ENCODE results near the gene YPEL2. TPM values are rescaled to one million over a fixed set of nuclear protein-coding genes. Genes with fewer than 3 reads are reported as not detected.
"Not testable (repeated sequence)": the region's sequence is repeated elsewhere in the genome, so short reads cannot be mapped to it uniquely, and the experiment has no call there.

YPEL2 gene, protein sequence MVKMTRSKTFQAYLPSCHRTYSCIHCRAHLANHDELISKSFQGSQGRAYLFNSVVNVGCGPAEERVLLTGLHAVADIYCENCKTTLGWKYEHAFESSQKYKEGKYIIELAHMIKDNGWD
- total RNA-seq (10 to 100 TPM; 29.7 to 58.5 (median 52.0) TPM), total RNA-seq (6.9 to 195 (median 56.2) reads per million in 29 experiments)
- total RNA-seq (2013): 26.7 TPM

DNA sequence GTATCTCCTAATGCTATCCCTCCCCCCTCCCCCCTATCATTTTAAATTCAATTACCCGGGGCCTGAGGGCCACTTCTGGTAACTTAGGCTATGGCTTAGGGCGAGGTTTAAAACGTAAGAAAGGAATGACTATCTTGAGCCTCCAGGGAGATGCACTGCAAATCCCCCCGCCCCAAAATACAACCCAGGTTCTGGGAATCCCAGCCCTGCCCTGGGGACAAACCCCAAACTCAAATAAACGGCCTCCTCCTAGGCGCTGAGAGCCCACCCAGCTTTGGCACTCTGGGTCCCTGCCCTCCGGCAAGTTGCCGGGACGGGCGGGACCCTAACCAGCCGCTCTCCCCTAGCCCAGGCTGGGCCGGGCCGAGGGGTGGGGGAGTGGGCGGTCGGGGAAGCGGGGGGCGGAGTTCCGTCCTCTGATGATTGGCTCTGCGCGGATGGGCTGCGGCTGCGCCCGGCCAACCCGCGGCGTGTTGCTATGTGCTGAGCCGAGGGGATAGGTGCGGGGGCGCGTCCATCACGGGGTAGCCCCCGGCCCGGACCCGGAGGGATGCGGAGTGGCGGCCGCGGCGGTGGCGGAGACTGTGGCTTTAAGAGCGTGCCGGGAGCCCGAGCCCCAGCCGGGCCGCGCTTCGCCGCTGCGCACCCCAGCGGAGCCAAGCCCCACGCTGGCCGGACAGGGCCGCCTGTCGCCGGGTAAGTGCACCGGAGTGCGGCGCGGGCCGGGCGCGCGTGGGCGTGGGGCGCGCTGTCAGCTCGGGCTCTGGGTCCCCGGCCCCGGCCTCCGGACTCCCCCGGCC lies at the start of gene YPEL2:
Gene YPEL2, plus strand, starts transcription at position 527 of the 800 bp plus-strand sequence. CDS start 21,755 bp downstream, outside the sequence.
- H3K9me3 ChIP-seq: no peaks in the 10 kb centered on the region
- peak within 1 kb of the TSS; percentile 88 to 98 for H3K4me3 ChIP-seq (ENCODE audit: control insufficient read depth in 1 of 2, extremely low read depth in 1 of 2, low read length in 1 of 2)
- DNase-seq (peak; percentile 73 to 96 (median 89)), ATAC-seq (replicated peaks in 1 of 4) (peak; percentile 87 to 94 (median 90))
- Mint-ChIP-seq H3K4me3 (peak within 1 kb of the TSS; percentile 91 to 93 (median 91)), H3K9me3 (no peaks in the 10 kb centered on the region), H3K36me3 (no peaks in the 10 kb centered on the region), H3K27ac (peak within 1 kb of the TSS; percentile 93 to 94), H3K27me3 (no peaks in the 10 kb centered on the region), H3K4me1 (peaks cover 80 to 83% (median 81%) of the 10 kb centered on the region in 3 donors)
- peaks cover 47 to 66% of the 10 kb centered on the region in 2 experiments for H3K4me1 ChIP-seq (ENCODE audit: control insufficient read depth in 1 of 2, extremely low read depth in 1 of 2, insufficient read depth in 2 of 2, low read length in 2 of 2)
- 1% methylated on average over 60 of the region's 71 CpGs for WGBS (ENCODE audit: insufficient coverage)
- H3K27ac ChIP-seq (ENCODE audit: low read length): peak within 1 kb of the TSS; percentile 77
- CTCF ChIA-PET: no interaction called here
- no peaks in the 10 kb centered on the region for H3K36me3 ChIP-seq (ENCODE audit: control insufficient read depth in 2 of 2, extremely low read depth in 1 of 2, insufficient read depth in 1 of 2, low read length in 1 of 2)
- POLR2A ChIA-PET: no interaction called here
- H3K27me3 ChIP-seq (replicated peaks in 1 of 2; ENCODE audit: control insufficient read depth in 2 of 2, extremely low read depth in 1 of 2, insufficient read depth in 2 of 2, low read length in 1 of 2): no peaks in the 10 kb centered on the region

DNA sequence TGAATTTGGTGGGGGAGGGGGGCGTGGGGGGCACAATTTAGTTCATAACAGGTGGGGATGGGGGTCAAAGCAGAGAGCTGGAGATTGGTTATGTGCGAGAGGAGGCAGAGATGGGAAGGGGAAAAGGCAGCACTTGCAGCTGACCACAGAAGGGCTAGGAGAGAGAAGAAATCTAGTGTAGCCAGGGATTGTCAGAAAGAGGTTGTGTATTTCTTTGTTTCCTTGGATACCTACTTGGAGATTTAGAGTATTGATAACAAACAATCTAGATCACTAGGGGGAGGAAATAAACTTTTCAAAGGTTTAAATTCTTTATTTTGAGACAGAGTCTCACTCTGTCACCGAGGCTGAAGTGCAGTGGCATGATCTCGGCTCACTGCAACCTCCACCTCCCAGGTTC lies 47.1 kb upstream of the YPEL2 start:
- ChIA-PET CTCF (no interaction called here), POLR2A (no interaction called here)
- Histone ChIP-seq H3K9me3 (no peaks in the 10 kb centered on the region), H3K27ac (ENCODE audit: low read length) (no peak overlapping the region), H3K36me3 (ENCODE audit: control insufficient read depth in 2 of 2, extremely low read depth in 1 of 2, insufficient read depth in 1 of 2, low read length in 1 of 2) (no peaks in the 10 kb centered on the region), H3K4me3 (ENCODE audit: control insufficient read depth in 1 of 2, extremely low read depth in 1 of 2, low read length in 1 of 2) (no peak overlapping the region), H3K27me3 (replicated peaks in 1 of 2; ENCODE audit: control insufficient read depth in 2 of 2, extremely low read depth in 1 of 2, insufficient read depth in 2 of 2, low read length in 1 of 2) (no peaks in the 10 kb centered on the region), H3K4me1 (ENCODE audit: control insufficient read depth in 1 of 2, extremely low read depth in 1 of 2, insufficient read depth in 2 of 2, low read length in 2 of 2) (no peaks in the 10 kb centered on the region)
- WGBS (ENCODE audit: insufficient coverage): 100% methylated on average over 2 of the region's 4 CpGs
- Mint-ChIP-seq H3K27ac (no peak overlapping the region), H3K4me3 (no peak overlapping the region), H3K9me3 (no peaks in the 10 kb centered on the region), H3K27me3 (no peaks in the 10 kb centered on the region), H3K4me1 (peaks cover 0 to 2% (median 2%) of the 10 kb centered on the region in 3 donors), H3K36me3 (no peaks in the 10 kb centered on the region)
- DNase-seq (no peak), ATAC-seq (replicated peaks in 1 of 4) (no peak)

DNA sequence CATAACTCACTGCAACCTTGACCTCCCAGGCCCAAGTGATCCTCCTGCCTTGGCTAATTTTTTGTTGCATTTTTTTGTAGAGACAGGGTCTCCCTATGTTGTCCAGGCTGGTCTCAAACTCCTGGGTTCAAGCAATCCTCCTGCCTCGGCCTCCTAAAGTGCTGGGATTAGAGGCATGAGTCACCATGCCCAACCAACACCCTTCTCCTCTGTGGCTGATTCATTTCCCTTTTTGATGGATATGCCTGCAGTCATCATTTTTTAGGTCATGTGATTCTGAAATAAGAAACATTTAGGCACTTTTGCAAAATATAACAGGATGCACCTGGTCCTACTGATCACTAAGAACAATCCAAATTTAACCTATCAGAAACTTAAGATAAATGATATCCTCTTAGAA lies 44.0 kb upstream of the YPEL2 start:
- H3K27me3 Mint-ChIP-seq: peaks cover 0 to 2% of the 10 kb centered on the region in 2 donors
- no peak overlapping the region for H3K27ac Mint-ChIP-seq
- H3K4me3 Mint-ChIP-seq: no peak overlapping the region
- H3K4me1 Mint-ChIP-seq: peaks cover 0 to 2% (median 2%) of the 10 kb centered on the region in 3 donors
- Histone ChIP-seq H3K27ac (ENCODE audit: low read length) (no peak overlapping the region), H3K4me3 (ENCODE audit: control insufficient read depth in 1 of 2, extremely low read depth in 1 of 2, low read length in 1 of 2) (no peak overlapping the region), H3K27me3 (replicated peaks in 1 of 2; ENCODE audit: control insufficient read depth in 2 of 2, extremely low read depth in 1 of 2, insufficient read depth in 2 of 2, low read length in 1 of 2) (no peaks in the 10 kb centered on the region), H3K36me3 (ENCODE audit: control insufficient read depth in 2 of 2, extremely low read depth in 1 of 2, insufficient read depth in 1 of 2, low read length in 1 of 2) (no peaks in the 10 kb centered on the region), H3K4me1 (ENCODE audit: control insufficient read depth in 1 of 2, extremely low read depth in 1 of 2, insufficient read depth in 2 of 2, low read length in 2 of 2) (no peaks in the 10 kb centered on the region), H3K9me3 (no peaks in the 10 kb centered on the region)
- DNase-seq (no peak), ATAC-seq (replicated peaks in 1 of 4) (no peak)
- CTCF ChIA-PET: no interaction called here
- no peaks in the 10 kb centered on the region for H3K36me3 Mint-ChIP-seq
- H3K9me3 Mint-ChIP-seq: no peaks in the 10 kb centered on the region
- no CpG with 5 or more reads among the region's 1 CpG for WGBS (ENCODE audit: insufficient coverage)
- POLR2A ChIA-PET: no interaction called here

DNA sequence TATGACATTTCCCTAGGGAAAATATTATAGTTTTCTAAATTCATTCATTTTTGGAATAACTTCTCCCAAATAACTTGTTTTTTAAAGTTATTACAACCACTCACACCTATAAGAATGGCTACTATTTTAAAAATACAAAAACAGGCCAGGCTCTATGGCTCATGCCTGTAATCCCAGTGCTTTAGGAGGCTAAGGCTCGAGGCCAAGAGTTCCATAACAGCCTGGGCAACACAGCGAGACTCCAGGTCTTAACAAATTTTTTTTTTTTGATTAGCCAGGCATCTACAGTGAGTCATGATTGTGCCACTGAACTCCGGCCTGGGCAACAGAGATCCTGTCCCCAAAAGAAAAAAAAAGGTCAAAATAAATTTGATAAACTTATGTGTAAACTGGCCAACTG lies 43.6 kb upstream of the YPEL2 start:
- Mint-ChIP-seq H3K4me3 (no peak overlapping the region), H3K27ac (no peak overlapping the region), H3K9me3 (no peaks in the 10 kb centered on the region), H3K4me1 (peaks cover 0 to 2% (median 2%) of the 10 kb centered on the region in 3 donors), H3K36me3 (no peaks in the 10 kb centered on the region), H3K27me3 (peaks cover 0 to 2% of the 10 kb centered on the region in 2 donors)
- ChIA-PET POLR2A (no interaction called here), CTCF (no interaction called here)
- H3K4me3 ChIP-seq (ENCODE audit: control insufficient read depth in 1 of 2, extremely low read depth in 1 of 2, low read length in 1 of 2): no peak overlapping the region
- WGBS (ENCODE audit: insufficient coverage): 60% methylated on average over 1 of the region's 3 CpGs
- H3K27ac ChIP-seq (ENCODE audit: low read length): no peak overlapping the region
- no peaks in the 10 kb centered on the region for H3K27me3 ChIP-seq (replicated peaks in 1 of 2; ENCODE audit: control insufficient read depth in 2 of 2, extremely low read depth in 1 of 2, insufficient read depth in 2 of 2, low read length in 1 of 2)
- H3K36me3 ChIP-seq (ENCODE audit: control insufficient read depth in 2 of 2, extremely low read depth in 1 of 2, insufficient read depth in 1 of 2, low read length in 1 of 2): no peaks in the 10 kb centered on the region
- no peak for DNase-seq
- no peaks in the 10 kb centered on the region for H3K4me1 ChIP-seq (ENCODE audit: control insufficient read depth in 1 of 2, extremely low read depth in 1 of 2, insufficient read depth in 2 of 2, low read length in 2 of 2)
- no peak for ATAC-seq (replicated peaks in 1 of 4)
- no peaks in the 10 kb centered on the region for H3K9me3 ChIP-seq

DNA sequence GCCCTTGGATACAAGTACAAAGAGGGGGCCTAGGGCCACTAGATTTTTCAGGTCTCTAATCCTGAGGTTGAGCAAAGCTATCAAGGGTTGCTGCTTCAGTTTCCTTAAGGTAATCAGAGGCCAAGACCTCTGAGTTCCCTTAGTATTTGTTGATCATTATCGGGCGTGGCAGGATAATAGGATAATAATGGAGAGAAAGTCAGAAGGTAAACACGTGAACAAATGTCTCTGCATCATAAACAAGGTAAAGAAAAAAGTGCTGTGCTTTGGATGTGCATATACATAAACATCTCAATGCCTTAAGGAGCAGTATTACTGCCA lies 41.5 kb upstream of the YPEL2 start:
- Histone ChIP-seq H3K27ac (ENCODE audit: low read length) (no peak overlapping the region), H3K4me1 (ENCODE audit: control insufficient read depth in 1 of 2, extremely low read depth in 1 of 2, insufficient read depth in 2 of 2, low read length in 2 of 2) (no peaks in the 10 kb centered on the region), H3K4me3 (ENCODE audit: control insufficient read depth in 1 of 2, extremely low read depth in 1 of 2, low read length in 1 of 2) (no peak overlapping the region), H3K27me3 (replicated peaks in 1 of 2; ENCODE audit: control insufficient read depth in 2 of 2, extremely low read depth in 1 of 2, insufficient read depth in 2 of 2, low read length in 1 of 2) (no peaks in the 10 kb centered on the region), H3K9me3 (no peaks in the 10 kb centered on the region), H3K36me3 (ENCODE audit: control insufficient read depth in 2 of 2, extremely low read depth in 1 of 2, insufficient read depth in 1 of 2, low read length in 1 of 2) (no peaks in the 10 kb centered on the region)
- 67% methylated on average over 2 of the region's 3 CpGs for WGBS (ENCODE audit: insufficient coverage)
- no peak for DNase-seq
- ATAC-seq (replicated peaks in 1 of 4): no peak
- CTCF ChIA-PET: no interaction called here
- POLR2A ChIA-PET: interaction anchor here in 1 of 2 donors (0.5 kb wide), 1 partner anchor 269 kb away, joined by 16 read pairs; no protein-coding TSS in a partner anchor
- Mint-ChIP-seq H3K4me1 (peaks cover 0 to 2% (median 0%) of the 10 kb centered on the region in 3 donors), H3K36me3 (no peaks in the 10 kb centered on the region), H3K27ac (no peak overlapping the region), H3K27me3 (peaks cover 0 to 2% of the 10 kb centered on the region in 2 donors), H3K4me3 (no peak overlapping the region), H3K9me3 (no peaks in the 10 kb centered on the region)

DNA sequence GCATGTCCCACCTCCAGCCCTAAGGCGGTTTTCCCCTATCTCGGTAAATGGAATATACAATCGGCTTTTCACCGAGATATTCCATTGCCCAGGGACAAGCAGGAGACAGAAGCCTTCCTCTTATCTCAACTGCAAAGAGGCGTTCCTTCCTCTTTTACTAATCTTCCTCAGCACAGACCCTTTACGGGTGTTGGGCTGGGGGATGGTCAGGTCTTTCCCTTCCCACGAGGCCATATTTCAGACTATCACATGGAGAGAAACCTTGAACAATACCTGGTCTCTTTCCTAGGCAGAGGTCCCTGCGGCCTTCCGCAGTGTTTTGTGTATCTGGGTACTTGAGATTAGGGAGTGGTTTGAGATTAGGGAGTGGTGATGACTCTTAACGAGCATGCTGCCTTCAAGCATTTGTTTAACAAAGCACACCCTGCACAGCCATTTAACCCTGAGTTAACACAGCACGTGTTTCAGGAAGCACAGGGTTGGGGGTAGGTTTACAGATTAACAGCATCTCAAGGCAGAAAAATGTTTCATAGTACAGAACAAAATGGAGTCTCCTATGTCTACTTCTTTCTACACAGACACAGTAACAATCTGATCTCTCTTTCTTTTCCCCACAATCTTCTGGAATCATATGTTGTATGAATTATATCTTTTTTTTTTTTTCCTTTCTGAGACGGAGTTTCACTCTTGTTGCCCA lies 41.0 kb upstream of the YPEL2 start:
- POLR2A ChIA-PET; H3K36me3 ChIP-seq (ENCODE audit: control insufficient read depth in 2 of 2, extremely low read depth in 1 of 2, insufficient read depth in 1 of 2, low read length in 1 of 2); H3K4me1 Mint-ChIP-seq; H3K4me3 ChIP-seq (ENCODE audit: control insufficient read depth in 1 of 2, extremely low read depth in 1 of 2, low read length in 1 of 2); H3K4me1 ChIP-seq (ENCODE audit: control insufficient read depth in 1 of 2, extremely low read depth in 1 of 2, insufficient read depth in 2 of 2, low read length in 2 of 2); H3K9me3 Mint-ChIP-seq; H3K27ac ChIP-seq (ENCODE audit: low read length); CTCF ChIA-PET; DNase-seq; H3K9me3 ChIP-seq; H3K27me3 Mint-ChIP-seq; H3K27ac Mint-ChIP-seq; H3K27me3 ChIP-seq (replicated peaks in 1 of 2; ENCODE audit: control insufficient read depth in 2 of 2, extremely low read depth in 1 of 2, insufficient read depth in 2 of 2, low read length in 1 of 2); H3K4me3 Mint-ChIP-seq; ATAC-seq (replicated peaks in 1 of 4); H3K36me3 Mint-ChIP-seq: not testable (repeated sequence)
- WGBS (ENCODE audit: insufficient coverage): no CpG with 5 or more reads among the region's 12 CpGs
